ENCODE data around the gene TAF11L11.
"Not testable (repeated sequence)": the region's sequence is repeated elsewhere in the genome, so short reads cannot be mapped to it uniquely, and the experiment has no call there.

- not testable (repeated sequence) for TF ChIP-seq POLR2AphosphoS5, POLR2A (IDR thresholded peaks at IDR 0.05)
- TF ChIP-seq, protein P1, sequence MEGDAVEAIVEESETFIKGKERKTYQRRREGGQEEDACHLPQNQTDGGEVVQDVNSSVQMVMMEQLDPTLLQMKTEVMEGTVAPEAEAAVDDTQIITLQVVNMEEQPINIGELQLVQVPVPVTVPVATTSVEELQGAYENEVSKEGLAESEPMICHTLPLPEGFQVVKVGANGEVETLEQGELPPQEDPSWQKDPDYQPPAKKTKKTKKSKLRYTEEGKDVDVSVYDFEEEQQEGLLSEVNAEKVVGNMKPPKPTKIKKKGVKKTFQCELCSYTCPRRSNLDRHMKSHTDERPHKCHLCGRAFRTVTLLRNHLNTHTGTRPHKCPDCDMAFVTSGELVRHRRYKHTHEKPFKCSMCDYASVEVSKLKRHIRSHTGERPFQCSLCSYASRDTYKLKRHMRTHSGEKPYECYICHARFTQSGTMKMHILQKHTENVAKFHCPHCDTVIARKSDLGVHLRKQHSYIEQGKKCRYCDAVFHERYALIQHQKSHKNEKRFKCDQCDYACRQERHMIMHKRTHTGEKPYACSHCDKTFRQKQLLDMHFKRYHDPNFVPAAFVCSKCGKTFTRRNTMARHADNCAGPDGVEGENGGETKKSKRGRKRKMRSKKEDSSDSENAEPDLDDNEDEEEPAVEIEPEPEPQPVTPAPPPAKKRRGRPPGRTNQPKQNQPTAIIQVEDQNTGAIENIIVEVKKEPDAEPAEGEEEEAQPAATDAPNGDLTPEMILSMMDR (IDR thresholded peaks at IDR 0.05 in 8 of 11, conservative IDR thresholded peaks at IDR 0.05 in 3 of 11) = not testable (repeated sequence)
Observed at GRCh38 chr5:17655201-17655759, 51.3 kb downstream of the TAF11L11 start.

Data from spleen (tissue), 7 donors.